Smooth muscle cell (in vitro differentiated cells): ENCODE results near the gene OR5K4. TPM values are rescaled to one million over a fixed set of nuclear protein-coding genes. Genes with fewer than 3 reads are reported as not detected.

Experiments
- DNase-seq: peaks from one replicate; lab custom pipeline; 2025; ENCODE audit not compliant: unreplicated experiment; lab: John Stamatoyannopoulos, UW
- H2AFZ ChIP-seq: fragments of 200-600 bp; sonication (generic); 2 replicates; pipeline ENCODE4 v1.6.0; 2016; ENCODE audit warnings: antibody characterized with exemption, low read depth, mild to moderate bottlenecking
- H3F3A ChIP-seq: fragments of 200-600 bp; sonication (generic); 2 replicates; pipeline ENCODE4 v1.6.0; 2017; ENCODE audit warnings: antibody characterized with exemption, low read depth
- H3K27ac ChIP-seq: fragments of 200-600 bp; sonication (generic); 2 replicates; pipeline ENCODE4 v1.5.1; 2016; ENCODE audit warnings: low read depth, mild to moderate bottlenecking
- H3K27me3 ChIP-seq: fragments of 200-600 bp; sonication (generic); 2 replicates; pipeline ENCODE4 v1.6.1; 2016; ENCODE audit warnings: low read depth, mild to moderate bottlenecking
- H3K36me3 ChIP-seq: fragments of 200-600 bp; sonication (generic); 2 replicates; pipeline ENCODE4 v1.5.1; 2016; ENCODE audit warnings: low read depth
- H3K4me1 ChIP-seq: fragments of 200-600 bp; sonication (generic); 2 replicates; pipeline ENCODE4 v1.5.1; 2016; ENCODE audit warnings: low read depth
- H3K4me2 ChIP-seq: fragments of 200-600 bp; sonication (generic); 2 replicates; pipeline ENCODE4 v1.6.0; 2016; ENCODE audit warnings: mild to moderate bottlenecking
- H3K4me3 ChIP-seq: fragments of 200-600 bp; sonication (generic); 2 replicates; pipeline ENCODE4 v1.5.1; 2016; ENCODE audit warnings: mild to moderate bottlenecking
- H3K79me2 ChIP-seq: fragments of 200-600 bp; sonication (generic); 2 replicates; pipeline ENCODE4 v1.6.0; 2016; ENCODE audit warnings: low read depth, mild to moderate bottlenecking
- H3K9ac ChIP-seq: fragments of 200-600 bp; sonication (generic); 2 replicates; pipeline ENCODE4 v1.6.0; 2016; ENCODE audit warnings: low read depth
- H3K9me3 ChIP-seq: fragments of 200-600 bp; sonication (generic); replicated peaks from 2 replicates; pipeline ENCODE4 v1.5.1; 2016; ENCODE audit warnings: low read depth
- H4K20me1 ChIP-seq: fragments of 200-600 bp; sonication (generic); 2 replicates; pipeline ENCODE4 v1.6.0; 2016; ENCODE audit warnings: low read depth
- CTCF ChIP-seq: fragments of 200-600 bp; sonication (generic); IDR thresholded peaks from 2 replicates; pipeline ENCODE4 v1.5.1; 2017; ENCODE audit warnings: borderline replicate concordance, mild to moderate bottlenecking, antibody characterized with exemption; ENCODE audit not compliant: insufficient read depth, poor library complexity, severe bottlenecking
- WGBS: methylation state at CpG from one replicate; pipeline ENCODE4 v1.1.7; 2016; ENCODE audit warnings: low lambda C conversion rate; 5-methylcytosine and 5-hydroxymethylcytosine counted together
- polyA plus RNA-seq: library from polyadenylated mRNA; unstranded; fragments of >200 nt; fragmentation: Nextera tagmentation; extraction: Ambion mirVana; gene quantifications from 2 replicates; pipeline ENCODE4 v1.2.1, GENCODE V29; 2016
- total RNA-seq: library from RNA; depleted of rRNA; stranded (reverse); fragments of >200 nt; gene quantifications from 2 replicates; pipeline ENCODE4 v1.2.3, GENCODE V29; 2014

The OR5K4 gene
- total and polyA plus RNA-seq, 2 experiments from 2014 or later = not detected

GRCh38 chr3:98339031-98339430 lies 14.6 kb upstream of the OR5K4 start:
- no peak for TF ChIP-seq CTCF
- 87% methylated on average over 1 of the region's 1 CpG for WGBS
- no peak overlapping the region for H3K9ac ChIP-seq

GRCh38 chr3:98341758-98342157 lies 11.9 kb upstream of the OR5K4 start:
- Histone ChIP-seq H3K27me3 (peaks cover 5% of the 10 kb centered on the region), H3K36me3 (no peaks in the 10 kb centered on the region), H4K20me1 (no peaks in the 10 kb centered on the region), H3K27ac (no peak overlapping the region), H3K4me2 (no peak overlapping the region), H3K9ac (no peak overlapping the region), H2AFZ (no peak overlapping the region), H3K4me3 (no peak overlapping the region), H3K9me3 (no peaks in the 10 kb centered on the region), H3K4me1 (no peaks in the 10 kb centered on the region), H3K79me2 (no peaks in the 10 kb centered on the region), H3F3A (no peaks in the 10 kb centered on the region)
- no peak for TF ChIP-seq CTCF
- DNase-seq = no peak
- 88% methylated on average over 6 of the region's 6 CpGs for WGBS

More at GRCh38 chr3:98339031-98339430, 14.6 kb upstream of the OR5K4 start:
- no peaks in the 10 kb centered on the region for H4K20me1 ChIP-seq
- no peaks in the 10 kb centered on the region for H3K79me2 ChIP-seq
- DNase-seq = no peak
- no peak overlapping the region for H3K27ac ChIP-seq
- H2AFZ ChIP-seq = no peak overlapping the region
- H3K4me3 ChIP-seq = no peak overlapping the region
- no peaks in the 10 kb centered on the region for H3K9me3 ChIP-seq
- H3K27me3 ChIP-seq = peaks cover 5% of the 10 kb centered on the region
- no peak overlapping the region for H3K4me2 ChIP-seq
- no peaks in the 10 kb centered on the region for H3F3A ChIP-seq
- H3K36me3 ChIP-seq = no peaks in the 10 kb centered on the region
- H3K4me1 ChIP-seq = no peaks in the 10 kb centered on the region

- Histone ChIP-seq H3K27ac (no peak overlapping the region), H2AFZ (no peak overlapping the region), H4K20me1 (no peaks in the 10 kb centered on the region), H3K79me2 (no peaks in the 10 kb centered on the region), H3K4me3 (no peak overlapping the region), H3K27me3 (no peaks in the 10 kb centered on the region), H3K36me3 (no peaks in the 10 kb centered on the region), H3K4me1 (no peaks in the 10 kb centered on the region), H3K9me3 (no peaks in the 10 kb centered on the region), H3F3A (no peaks in the 10 kb centered on the region), H3K4me2 (no peak overlapping the region), H3K9ac (no peak overlapping the region)
- DNase-seq = no peak
- WGBS = 59% methylated on average over 13 of the region's 13 CpGs
- peak; percentile 55 for TF ChIP-seq CTCF
Measured at GRCh38 chr3:98343647-98344507, 9.8 kb upstream of the OR5K4 start.

GRCh38 chr3:98350082-98350481 lies 3.6 kb upstream of the OR5K4 start:
- WGBS = 98% methylated on average over 3 of the region's 3 CpGs
- no peak overlapping the region for H3K27ac ChIP-seq
- TF ChIP-seq CTCF = no peak

More at GRCh38 chr3:98350082-98350481, 3.6 kb upstream of the OR5K4 start:
- H3F3A ChIP-seq = no peaks in the 10 kb centered on the region
- no peaks in the 10 kb centered on the region for H3K4me1 ChIP-seq
- no peaks in the 10 kb centered on the region for H4K20me1 ChIP-seq
- no peaks in the 10 kb centered on the region for H3K27me3 ChIP-seq
- DNase-seq = no peak
- no peak overlapping the region for H2AFZ ChIP-seq
- no peak overlapping the region for H3K9ac ChIP-seq
- H3K9me3 ChIP-seq = no peaks in the 10 kb centered on the region
- no peaks in the 10 kb centered on the region for H3K36me3 ChIP-seq
- H3K79me2 ChIP-seq = no peaks in the 10 kb centered on the region
- no peak overlapping the region for H3K4me3 ChIP-seq
- H3K4me2 ChIP-seq = no peak overlapping the region
